IPS-18a (cell line): ENCODE data around the gene TIGD3.

ENCODE experiments used
- H3K27ac ChIP-seq: one replicate; pipeline ENCODE4 v1.5.1; 2013; ENCODE audit warnings: low read length
- H3K27me3 ChIP-seq: one replicate; pipeline ENCODE4 v1.6.1; 2013; ENCODE audit warnings: mild to moderate bottlenecking, low read length; ENCODE audit not compliant: control insufficient read depth, insufficient read depth
- H3K36me3 ChIP-seq: one replicate; pipeline ENCODE4 v1.6.1; 2013; ENCODE audit warnings: low read depth, low read length; ENCODE audit not compliant: control insufficient read depth
- H3K4me1 ChIP-seq: one replicate; pipeline ENCODE4 v1.6.1; 2013; ENCODE audit warnings: low read depth, low read length; ENCODE audit not compliant: control insufficient read depth
- H3K4me3 ChIP-seq: one replicate; pipeline ENCODE4 v1.5.1; 2013; ENCODE audit warnings: low read length
- H3K9ac ChIP-seq: one replicate; pipeline ENCODE4 v1.6.1; 2013; ENCODE audit warnings: mild to moderate bottlenecking, low read length, moderate library complexity
- H3K9me3 ChIP-seq: one replicate; pipeline ENCODE4 v1.6.1; 2013; ENCODE audit warnings: low read depth, low read length; ENCODE audit not compliant: control insufficient read depth

TIGD3 gene

DNA sequence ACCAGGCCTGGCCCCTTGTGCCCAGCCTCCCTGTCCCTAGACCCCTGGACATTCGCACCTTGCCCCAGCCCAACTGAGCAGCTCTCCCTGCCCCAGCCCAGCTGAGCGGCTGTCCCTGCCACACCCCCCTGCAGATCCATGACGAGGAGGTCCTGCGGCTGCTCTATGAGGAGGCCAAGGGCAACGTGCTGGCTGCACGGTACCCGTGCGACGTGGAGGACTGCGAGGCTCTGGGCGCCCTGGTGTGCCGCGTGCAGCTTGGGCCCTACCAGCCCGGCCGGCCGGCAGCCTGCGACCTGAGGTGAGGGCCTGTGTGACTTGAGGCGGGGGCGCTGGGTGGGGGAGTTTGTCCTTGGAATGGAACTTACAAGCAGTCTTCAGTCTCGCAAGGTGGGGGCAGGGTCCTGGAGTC lies 39.6 kb downstream of the TIGD3 start:
- H3K36me3 ChIP-seq: no peaks in the 10 kb centered on the region
- H3K4me1 ChIP-seq: peaks cover 7% of the 10 kb centered on the region
- no peaks in the 10 kb centered on the region for H3K9me3 ChIP-seq
- H3K9ac ChIP-seq: no peak overlapping the region
- H3K4me3 ChIP-seq: no peak overlapping the region
- no peak overlapping the region for H3K27ac ChIP-seq
- H3K27me3 ChIP-seq: no peaks in the 10 kb centered on the region

DNA sequence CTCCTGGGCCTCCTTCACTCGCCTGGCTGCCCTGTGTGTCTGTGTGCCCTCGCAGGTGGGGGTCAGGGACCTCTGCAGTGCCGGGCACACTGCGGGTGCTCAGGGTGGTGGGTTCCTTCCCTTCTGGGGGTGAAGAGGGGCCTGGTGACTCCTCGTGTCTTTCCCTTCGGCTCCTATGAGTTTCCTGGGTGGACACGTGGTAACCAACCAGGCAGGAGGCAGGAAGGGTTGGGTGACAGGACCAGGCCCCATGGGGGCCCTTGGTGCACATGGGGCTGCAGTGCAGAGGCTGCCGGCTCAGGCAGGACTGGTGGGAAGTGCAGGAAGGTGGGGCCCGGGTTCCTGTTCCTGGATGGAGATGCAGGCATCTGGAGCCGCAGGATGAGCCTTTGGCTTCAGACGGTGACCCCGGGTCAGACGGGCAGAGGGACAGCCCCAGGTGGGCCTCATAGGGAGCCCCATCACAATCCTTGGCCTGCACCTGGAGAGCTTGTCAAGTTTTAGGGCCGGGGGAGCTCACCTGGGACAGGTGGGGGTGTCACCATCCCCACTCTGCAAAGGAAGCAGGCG lies 41.5 kb downstream of the TIGD3 start:
- Histone ChIP-seq H3K4me3 (no peak overlapping the region), H3K27me3 (no peaks in the 10 kb centered on the region), H3K36me3 (no peaks in the 10 kb centered on the region), H3K27ac (no peak overlapping the region), H3K4me1 (no peaks in the 10 kb centered on the region), H3K9ac (no peak overlapping the region), H3K9me3 (no peaks in the 10 kb centered on the region)

DNA sequence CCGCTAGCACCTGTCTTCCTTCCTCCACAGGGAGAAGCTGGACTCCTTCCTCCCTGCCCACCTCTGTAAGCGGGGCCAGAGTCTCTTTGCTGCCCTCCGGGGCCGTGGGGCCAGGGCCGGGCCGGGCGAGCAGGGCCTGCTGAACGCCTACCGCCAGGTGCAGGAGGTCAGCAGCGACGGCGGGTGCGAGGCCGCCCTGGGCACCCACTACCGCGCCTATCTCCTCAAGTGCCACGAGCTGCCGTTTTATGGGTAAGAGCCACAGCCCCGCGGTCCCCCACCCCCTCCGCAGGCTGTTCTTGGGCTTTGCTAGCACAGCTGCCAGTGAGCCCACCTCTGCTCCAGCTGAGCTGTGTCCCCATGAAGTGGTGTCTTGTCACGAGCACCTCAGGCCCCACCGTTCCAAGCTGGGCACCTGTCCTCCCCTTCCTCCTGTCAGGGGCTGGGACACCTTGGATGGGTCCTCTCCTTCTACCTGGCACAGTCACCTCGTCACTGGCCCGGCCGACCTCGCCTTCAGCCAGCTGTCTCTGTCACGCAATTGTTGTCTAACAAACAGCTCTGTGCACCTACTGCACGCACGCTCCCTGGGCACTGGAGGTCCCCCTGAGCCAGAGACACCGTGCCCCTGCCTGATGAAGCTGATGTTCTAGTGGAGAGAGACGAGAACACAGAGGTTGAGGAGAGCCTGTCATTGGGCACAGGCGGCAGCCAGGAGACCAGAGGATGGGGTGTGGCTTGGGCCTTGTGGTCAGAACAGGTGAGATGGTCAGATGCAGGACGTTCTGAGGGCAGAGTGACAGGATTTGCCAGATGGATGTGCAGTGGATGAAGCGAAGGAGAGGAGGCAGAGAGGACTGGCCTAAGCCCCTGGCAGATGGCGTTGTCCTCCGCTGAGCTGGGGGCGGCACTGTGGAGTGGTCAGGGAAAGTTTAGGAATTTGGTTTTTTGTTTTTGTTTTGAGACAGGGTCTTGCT lies 42.5 kb downstream of the TIGD3 start:
- H3K36me3 ChIP-seq: no peaks in the 10 kb centered on the region
- no peaks in the 10 kb centered on the region for H3K27me3 ChIP-seq
- no peak overlapping the region for H3K27ac ChIP-seq
- H3K9ac ChIP-seq: no peak overlapping the region
- H3K4me1 ChIP-seq: peaks cover 3% of the 10 kb centered on the region
- no peaks in the 10 kb centered on the region for H3K9me3 ChIP-seq
- no peak overlapping the region for H3K4me3 ChIP-seq

DNA sequence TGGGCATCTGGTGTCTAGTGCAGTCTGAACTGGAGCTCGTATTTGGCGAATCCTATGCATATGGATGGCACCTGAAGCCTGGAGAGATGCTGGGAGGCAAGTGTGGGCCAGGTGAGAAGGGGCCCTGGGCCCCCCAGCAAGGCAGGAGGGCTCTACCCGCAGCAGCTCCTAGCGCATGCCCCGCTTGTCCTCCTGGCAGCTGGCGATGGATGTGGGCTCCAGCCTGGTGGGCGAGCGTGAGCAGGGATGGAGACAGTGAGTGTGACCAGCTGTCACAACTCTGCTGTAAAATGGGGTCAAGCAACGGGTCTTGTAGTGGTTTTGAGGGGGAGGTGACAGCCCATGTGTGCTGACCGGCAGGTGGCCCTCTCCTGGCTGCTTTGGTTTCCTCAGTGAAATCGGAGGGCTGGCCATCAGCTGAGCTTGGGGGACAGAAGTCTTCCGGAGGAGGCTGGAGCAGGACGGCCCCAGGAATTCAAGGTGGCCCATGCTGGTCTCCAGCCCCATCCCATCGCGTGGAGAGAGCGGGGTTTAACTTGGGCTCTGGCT lies 43.9 kb downstream of the TIGD3 start:
- Histone ChIP-seq H3K27me3 (no peaks in the 10 kb centered on the region), H3K36me3 (no peaks in the 10 kb centered on the region), H3K4me1 (peaks cover 3% of the 10 kb centered on the region), H3K4me3 (no peak overlapping the region), H3K9ac (no peak overlapping the region), H3K27ac (no peak overlapping the region), H3K9me3 (no peaks in the 10 kb centered on the region)

DNA sequence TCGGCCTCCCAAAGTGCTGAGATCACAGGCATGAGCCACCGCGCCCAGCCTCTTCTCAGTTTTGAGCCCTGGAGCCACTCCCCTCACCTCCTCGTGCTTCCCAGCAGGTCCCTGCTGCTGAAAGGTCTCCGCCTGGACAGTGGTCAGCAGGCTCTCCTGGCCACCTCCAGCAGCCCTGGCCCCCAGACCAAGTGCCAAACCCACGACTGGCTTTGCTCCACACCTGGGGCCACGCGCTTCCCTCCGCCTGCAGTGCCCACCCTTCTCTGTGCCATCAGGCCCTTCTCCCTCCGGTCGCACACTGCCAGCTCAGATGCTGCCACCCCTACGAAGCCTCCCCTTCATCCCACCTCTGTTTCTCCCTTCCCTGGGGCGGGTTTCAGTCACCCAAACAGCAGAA lies 44.7 kb downstream of the TIGD3 start:
- H3K27ac ChIP-seq: no peak overlapping the region
- H3K4me1 ChIP-seq: peaks cover 3% of the 10 kb centered on the region
- no peaks in the 10 kb centered on the region for H3K36me3 ChIP-seq

DNA sequence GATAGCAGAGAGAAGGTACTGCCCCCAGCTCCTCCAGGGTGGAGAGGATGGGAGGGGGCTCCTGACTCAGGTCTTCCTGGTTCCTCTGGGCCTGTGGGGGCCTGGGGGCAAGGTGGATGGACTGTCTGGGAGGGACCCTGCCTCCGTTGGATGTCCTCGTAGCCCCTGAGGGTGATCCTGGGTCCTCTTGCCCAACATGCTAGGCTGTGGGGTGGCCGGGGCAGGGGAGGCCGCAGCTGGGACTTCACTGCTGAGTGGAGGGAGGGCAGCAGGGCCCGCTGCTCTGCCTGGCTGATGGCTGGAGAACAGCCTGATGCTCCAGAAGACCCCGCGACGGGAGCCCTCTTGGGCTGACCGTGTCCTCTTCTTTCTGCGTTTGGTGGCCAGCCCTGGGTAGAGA lies 45.3 kb downstream of the TIGD3 start:
- H3K36me3 ChIP-seq: peaks cover under 1% of the 10 kb centered on the region

More for the DNA sequence above, 44.7 kb downstream of the TIGD3 start:
- Histone ChIP-seq H3K9ac (no peak overlapping the region), H3K27me3 (no peaks in the 10 kb centered on the region), H3K9me3 (no peaks in the 10 kb centered on the region), H3K4me3 (no peak overlapping the region)

DNA sequence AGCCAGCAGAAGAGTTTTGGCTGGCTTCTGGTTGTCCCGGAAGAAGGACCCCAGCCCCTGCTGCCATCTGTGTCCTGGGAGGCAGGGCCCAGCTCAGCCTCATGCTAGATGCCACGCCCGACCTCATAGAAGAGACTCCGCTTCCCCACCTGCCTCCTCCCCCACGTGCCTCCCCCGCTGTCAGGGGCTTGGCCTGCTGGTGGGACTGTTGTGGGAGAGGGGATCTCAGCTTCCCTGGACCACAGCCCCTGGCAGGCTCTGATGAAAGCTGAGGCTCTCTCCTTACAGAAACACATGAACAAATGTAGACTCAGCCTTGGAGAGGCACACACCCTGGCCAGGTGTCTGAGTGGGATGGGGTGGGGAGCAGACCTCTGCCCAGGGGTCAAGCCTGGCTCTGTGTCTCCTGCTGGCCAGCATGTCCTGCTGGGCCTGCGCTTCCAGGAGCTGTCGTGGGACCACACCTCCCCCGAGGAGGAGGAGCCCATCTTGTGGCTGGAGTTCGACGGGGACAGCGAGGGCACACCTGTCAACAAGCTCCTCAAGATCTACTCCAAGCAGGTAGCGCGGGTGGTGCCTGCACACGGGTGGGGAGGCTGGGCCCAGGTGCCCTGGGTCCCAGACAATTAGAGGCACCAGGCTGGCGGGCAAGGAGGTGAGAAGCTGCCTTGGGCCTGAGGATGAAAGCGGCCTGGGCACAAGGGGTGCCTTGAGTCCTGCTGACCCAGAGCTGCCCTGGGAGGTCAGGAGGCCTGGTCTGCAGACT lies 45.9 kb downstream of the TIGD3 start:
- no peak overlapping the region for H3K27ac ChIP-seq
- H3K9ac ChIP-seq: no peak overlapping the region
- H3K9me3 ChIP-seq: no peaks in the 10 kb centered on the region
- H3K27me3 ChIP-seq: no peaks in the 10 kb centered on the region
- H3K36me3 ChIP-seq: peaks cover 5% of the 10 kb centered on the region
- peaks cover 3% of the 10 kb centered on the region for H3K4me1 ChIP-seq
- H3K4me3 ChIP-seq: no peak overlapping the region

More for the DNA sequence above, 45.3 kb downstream of the TIGD3 start:
- Histone ChIP-seq H3K9ac (no peak overlapping the region), H3K4me3 (no peak overlapping the region), H3K27me3 (no peaks in the 10 kb centered on the region), H3K4me1 (peaks cover 3% of the 10 kb centered on the region), H3K9me3 (no peaks in the 10 kb centered on the region), H3K27ac (no peak overlapping the region)

DNA sequence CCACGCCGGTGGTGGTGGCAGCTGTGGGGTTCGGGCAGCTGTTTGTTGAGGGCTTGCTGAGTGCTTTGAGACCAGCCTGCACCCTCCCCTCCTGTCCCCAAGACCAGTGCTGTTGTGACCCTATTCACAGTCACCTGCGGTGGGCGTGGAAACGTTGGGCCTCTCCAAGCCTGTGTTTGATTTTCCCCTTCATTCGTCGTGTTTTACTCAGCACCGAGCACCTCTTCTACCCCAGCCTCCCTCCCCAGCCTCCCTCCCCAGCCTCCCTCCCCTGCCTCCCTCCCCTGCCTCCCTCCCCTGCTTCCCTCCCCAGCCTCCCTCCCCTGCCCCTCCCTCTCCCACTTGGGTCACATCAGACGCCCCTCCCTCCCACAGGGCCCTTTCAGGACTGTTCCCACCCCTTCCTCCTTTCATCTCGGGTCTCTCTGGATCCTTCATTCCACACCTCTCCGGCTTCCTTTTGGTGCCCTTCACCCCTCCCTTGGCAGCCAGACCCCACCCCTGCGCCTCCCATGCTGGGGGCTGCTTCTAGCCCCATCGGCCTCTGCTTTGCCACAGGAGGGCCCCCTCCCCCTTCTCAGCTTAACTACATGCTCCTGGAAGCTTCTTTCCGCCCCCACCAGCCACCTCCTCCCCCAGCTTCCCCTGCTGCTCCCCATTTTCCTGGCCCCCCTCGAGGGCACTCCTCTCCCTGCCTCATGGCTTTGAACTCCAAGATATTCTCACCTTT lies 46.7 kb downstream of the TIGD3 start:
- no peak overlapping the region for H3K27ac ChIP-seq
- peaks cover 5% of the 10 kb centered on the region for H3K36me3 ChIP-seq
- no peak overlapping the region for H3K9ac ChIP-seq
- H3K9me3 ChIP-seq: no peaks in the 10 kb centered on the region
- H3K4me3 ChIP-seq: no peak overlapping the region
- H3K27me3 ChIP-seq: no peaks in the 10 kb centered on the region
- peaks cover 3% of the 10 kb centered on the region for H3K4me1 ChIP-seq

DNA sequence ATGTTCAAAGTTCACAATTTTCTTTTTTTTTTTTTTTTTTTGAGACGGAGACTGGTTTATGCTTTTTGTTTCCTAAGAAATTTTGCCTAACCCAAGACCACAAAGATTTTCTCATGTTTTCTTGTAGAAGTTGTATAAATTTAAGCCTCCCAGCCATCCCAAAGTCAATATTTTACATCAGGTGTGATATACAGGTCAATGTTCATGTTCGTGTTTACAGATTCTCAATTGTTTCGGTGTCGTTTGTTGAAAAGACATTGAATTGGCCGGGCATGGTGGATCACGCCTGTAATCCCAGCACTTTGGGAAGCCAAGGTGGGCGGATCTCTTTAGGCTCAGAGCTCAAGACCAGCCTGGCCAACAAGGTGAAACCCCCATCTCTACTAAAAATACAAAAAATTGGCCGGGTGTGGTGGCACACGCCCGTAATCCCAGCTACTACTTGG lies 47.3 kb downstream of the TIGD3 start:
- H3K36me3 ChIP-seq: peaks cover 5% of the 10 kb centered on the region
- no peak overlapping the region for H3K4me3 ChIP-seq
- H3K27ac ChIP-seq: no peak overlapping the region
- no peak overlapping the region for H3K9ac ChIP-seq
- no peaks in the 10 kb centered on the region for H3K9me3 ChIP-seq
- no peaks in the 10 kb centered on the region for H3K27me3 ChIP-seq
- H3K4me1 ChIP-seq: peaks cover 3% of the 10 kb centered on the region

DNA sequence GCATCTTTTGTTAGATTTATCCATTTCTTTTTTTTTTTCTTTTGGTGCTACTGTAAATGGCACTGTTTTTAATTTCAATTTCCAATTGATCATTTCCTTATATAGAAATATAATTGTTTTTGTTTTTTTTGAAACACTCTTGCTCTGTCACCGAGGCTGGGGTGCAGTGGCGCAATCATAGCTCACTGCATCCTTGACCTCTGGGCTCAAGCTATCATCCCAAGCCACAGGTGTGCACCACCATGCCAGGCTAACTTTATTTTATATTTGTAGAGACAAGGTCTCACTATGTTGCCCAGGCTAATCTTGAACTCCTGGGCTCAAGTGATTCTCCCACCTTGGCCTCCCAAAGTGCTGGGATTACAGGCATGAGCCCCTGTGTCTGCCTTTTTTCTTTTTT lies 48.2 kb downstream of the TIGD3 start:
- no peak overlapping the region for H3K27ac ChIP-seq
- H3K4me1 ChIP-seq: peaks cover 3% of the 10 kb centered on the region
- H3K4me3 ChIP-seq: no peak overlapping the region
- H3K27me3 ChIP-seq: no peaks in the 10 kb centered on the region
- H3K36me3 ChIP-seq: peaks cover 5% of the 10 kb centered on the region
- H3K9ac ChIP-seq: no peak overlapping the region
- H3K9me3 ChIP-seq: no peaks in the 10 kb centered on the region
